KG1 (cell line): ENCODE data around the gene SLC6A13.

Experiments used
- DNase-seq: peaks from one replicate; lab custom pipeline; 2025; lab: John Stamatoyannopoulos, UW

Gene SLC6A13

DNA sequence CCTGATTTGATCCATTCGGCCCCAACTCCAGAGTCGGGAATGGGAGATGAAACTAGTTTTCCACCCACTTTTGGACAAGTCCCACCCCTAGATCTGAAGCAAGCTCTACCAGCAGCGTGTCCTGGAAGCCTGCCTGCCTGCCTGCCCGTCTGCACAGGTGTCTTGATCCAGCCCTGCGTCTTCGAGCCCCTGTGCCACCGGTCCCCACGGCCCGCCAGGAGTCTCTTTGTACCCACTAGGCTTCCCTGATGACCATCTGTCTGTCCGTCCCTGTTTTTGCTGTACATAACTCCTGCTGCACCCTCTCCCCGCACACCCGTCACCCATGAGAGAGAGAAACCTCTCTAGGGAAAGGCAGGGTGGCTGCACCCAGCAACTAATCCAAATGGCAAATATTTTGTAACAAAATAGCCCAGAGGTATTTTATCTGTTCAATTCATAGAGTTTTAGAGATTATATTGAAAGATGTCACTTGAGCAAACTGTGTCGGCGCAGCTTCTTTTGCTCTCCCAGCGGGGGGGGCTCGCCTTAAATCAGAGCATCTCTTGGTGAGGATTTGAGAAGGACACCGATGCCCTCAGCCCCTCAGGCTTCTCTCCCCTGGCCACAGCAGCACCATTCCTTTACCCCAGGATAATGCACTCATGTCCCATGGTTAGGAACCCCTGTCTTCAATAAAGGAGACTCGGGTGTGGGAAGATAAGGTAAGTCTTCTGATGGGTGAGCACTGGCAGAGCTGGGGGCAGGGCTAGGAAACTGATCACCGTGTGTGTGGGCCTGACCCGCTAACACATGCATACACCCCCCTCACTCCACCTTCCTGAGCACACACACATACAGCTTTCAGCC lies 84.4 kb downstream of the SLC6A13 start:
- DNase-seq = no peak

DNA sequence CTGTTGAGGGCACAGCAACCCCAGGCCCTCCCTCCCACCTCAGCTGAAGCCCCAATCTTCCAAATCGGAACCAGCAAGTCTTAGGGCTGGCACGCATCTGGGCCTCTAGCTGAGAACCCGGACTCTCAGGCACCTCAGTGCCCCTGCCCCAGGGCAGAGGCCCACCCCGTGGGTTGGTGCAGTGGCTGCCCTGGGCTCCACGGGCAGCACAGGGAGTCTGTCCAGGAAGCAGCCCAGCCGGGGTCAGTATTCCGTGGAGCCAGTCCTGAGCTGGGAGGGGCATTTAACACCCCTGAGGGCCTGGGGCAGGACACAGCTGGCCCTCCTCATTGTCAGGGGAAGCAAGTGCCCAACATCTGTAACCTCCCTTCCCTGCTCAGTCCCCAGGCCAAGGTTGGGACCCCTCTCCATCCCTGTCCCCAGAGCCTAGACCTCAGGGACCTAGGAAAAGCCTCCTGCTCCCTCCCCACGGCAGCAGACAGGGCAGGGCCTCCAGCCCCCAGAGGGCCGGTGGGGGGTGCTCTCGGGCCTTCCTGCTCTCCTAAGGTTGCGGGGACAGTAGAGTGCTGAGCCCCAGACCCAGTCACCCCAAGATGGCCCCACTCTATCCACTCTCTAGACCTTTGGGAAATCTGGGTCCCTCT lies 85.2 kb downstream of the SLC6A13 start:
- DNase-seq = no peak

DNA sequence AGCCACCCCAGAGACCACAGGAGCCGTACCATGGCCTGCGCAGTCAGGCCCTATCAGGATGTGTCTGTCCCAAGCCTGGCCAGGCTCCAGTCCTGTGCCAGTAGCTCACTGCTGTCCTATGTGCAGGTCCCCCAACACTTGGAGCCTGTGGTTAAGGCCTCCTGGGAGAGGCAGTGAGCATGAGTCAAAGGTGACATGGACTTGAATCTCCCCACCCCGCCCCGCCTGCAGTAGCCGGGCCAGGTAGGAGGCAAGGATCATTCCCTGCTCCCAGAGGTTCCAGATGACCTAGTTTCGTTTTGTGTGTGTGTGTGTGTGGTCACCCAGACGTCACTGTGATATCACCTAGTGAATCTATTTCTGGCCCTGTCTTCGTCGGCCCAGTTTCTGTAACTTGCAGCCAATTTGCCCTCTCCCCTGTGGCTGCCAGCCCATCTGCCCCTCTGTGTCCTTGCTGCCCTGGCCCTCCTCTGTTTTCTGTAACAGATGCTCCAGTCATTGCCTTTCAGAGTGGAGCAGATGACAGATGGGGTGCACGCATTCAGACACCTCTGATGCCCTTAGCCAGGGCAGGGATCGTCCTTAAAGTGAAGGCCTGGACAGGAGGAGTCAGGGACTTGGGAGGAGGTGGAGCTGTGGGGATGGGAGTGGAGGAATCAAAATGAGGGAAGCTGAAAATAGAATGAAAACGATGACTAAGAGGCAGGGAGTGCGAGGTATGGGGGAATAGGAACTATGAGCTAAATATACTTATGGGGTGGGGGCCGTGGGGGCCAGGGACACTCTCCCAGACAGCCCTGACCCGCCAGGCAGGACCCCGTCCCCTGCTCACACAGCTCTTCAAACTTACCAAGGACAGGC lies 86.1 kb downstream of the SLC6A13 start:
- DNase-seq = no peak

DNA sequence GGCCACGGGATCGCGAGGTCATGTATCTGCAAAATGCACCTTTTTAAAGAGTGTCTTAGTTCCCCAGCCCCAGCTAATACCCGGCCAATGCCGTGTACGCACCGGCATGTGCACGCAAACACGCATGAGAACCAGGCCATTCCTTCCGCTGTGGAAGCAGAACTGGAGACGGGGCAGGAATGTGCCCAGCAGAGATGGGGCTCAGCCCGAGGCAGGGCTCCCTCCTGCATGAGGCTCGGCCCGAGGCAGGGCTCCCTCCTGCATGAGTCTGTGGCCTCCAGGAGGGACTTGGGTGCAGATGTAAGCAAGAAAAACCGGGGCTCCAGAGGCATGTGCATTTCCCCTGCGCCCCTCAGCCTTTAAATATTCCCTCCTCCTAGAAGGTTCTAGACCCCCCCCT lies 86.9 kb downstream of the SLC6A13 start:
- no peak for DNase-seq

DNA sequence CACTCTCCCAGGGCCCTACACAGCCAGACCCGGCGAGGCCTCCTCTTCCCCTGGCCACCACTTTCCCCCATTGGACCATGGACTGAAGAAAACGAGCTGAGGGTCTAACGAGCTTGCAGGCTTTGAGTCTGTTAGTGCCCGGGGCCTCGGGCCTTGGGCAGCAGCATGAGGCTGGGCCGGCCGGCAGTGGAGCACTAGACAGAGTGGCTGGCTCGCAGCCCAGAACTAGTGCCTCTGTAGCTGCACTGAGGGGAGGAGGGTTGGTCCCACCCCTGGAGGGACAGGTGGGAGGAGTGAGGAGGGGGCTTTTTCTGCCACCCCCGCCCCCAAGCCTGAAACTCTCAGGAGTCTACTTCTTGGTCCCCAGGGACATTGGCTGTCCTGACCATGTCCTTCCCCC lies 87.4 kb downstream of the SLC6A13 start:
- DNase-seq = no peak

DNA sequence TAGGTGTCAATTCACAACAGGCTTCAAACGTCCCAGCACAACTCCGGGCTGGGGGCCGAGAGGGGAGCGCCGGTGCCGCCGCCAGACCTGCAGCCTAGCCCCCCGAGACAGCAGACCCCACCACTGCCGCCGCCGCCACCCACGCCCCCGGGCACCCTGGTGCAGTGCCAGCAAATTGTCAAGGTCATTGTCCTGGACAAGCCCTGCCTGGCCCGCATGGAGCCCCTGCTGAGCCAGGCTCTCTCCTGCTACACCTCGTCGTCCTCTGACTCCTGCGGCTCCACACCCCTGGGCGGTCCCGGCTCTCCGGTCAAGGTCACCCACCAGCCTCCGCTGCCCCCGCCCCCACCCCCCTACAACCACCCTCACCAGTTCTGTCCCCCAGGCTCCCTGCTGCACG lies 88.0 kb downstream of the SLC6A13 start:
- no peak for DNase-seq

DNA sequence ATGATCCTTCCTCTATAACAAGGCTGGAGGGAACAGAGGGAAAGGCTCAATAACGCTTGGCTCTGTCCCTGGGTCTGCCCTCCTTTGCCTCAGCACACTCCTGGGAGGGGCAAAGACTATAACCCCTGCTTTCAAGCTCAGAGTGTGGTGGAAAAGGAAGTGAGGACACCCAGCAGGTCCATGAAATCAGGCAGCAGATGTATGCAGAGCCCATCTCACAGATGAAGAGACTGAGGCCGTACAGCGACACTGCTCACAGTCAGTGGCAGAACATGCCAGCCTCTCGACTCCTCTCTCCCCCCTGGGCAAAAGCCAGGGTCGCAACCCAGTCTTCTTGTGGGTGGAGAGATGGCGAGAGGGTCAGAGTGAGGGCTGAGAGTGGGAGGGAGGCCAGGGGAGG lies 88.5 kb downstream of the SLC6A13 start:
- no peak for DNase-seq

DNA sequence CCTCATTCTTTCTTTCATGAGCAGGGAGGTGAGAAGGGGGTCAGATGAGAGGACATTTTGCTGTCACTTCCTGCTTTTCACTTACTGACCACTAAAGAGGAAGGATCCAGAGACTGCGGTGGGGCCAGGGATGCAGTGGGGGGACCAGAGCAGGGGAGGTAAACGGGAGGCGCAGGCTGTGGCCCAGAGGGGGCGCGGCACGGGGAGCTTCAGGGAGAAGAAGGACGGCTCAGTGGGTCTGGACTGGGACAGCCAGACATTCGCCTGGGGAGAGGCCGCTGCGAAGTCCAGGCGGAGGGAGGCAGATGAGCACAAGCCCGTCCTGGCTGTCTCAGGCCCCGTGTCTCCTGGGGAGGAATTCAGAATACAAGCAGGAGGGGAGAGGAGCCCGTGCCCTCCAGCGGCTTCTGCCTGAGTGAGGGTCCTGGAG lies 89.9 kb downstream of the SLC6A13 start:
- DNase-seq = no peak

DNA sequence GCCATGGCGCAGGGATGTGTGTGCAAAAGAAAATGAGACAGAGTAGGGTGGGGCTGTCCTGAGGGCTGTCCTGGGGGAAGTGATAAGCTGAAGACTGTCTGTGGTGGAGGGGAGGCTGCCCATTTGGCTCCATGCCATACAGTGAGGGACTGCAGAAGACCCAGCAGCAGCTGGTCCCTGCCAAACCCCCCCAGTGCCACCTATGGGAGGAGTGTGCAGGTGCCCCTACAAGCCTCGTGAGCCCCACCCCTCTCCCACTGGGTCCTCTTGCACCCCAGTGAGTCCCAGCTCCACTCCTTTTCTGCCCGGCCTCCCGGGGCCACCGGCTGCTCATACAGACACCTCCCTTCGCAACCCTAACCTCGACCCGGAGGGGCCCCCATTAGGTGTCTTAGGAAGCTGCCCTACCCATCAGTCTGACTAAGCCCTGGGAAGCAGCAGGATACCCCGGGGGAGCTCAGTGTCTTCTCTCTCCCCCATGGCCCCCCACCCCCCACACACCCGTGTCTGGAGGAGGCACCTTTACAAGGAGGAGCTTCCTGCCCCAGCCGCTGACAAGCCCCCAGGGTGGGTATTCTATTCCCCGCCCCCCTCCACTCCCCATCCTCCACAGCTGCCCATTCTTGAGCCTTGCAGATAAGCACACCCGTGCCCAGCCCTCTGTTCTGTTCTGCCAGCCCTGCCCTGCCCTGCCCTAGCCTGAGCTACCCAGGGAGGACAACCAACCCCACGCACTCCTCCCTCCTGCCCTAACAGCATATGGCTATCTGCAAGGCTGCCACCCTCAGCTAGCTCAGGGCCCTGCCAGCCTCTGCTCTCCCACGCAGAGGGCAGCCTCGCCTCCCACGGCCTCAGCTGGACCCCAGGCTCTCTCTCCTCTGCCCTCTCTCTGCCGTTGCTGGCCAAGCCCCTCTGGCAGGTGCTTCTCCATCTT lies 90.6 kb downstream of the SLC6A13 start:
- DNase-seq = no peak

DNA sequence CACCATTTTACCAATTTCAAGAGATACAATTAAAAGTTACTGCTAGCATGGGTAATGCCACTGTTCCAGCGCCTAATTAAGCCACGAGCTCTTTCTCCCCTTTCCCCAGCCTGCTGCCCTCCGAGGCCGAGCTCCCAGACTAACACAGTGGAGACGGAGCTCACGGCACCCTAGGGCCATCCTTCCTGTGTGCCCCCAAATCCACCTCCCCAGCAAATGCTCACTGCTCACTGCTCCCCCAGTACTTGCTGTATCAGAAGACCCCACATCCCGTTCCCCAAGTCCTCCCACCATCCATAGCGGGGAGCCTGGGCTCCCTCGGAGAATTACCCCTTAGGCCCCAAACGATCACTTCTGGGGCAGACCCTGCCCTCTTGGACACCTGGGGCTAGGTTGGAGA lies 91.4 kb downstream of the SLC6A13 start:
- DNase-seq = no peak
